Central memory CD4-positive, alpha-beta T cell (primary cell): ENCODE results near the gene TPM1.
"Not testable (repeated sequence)": the region's sequence is repeated elsewhere in the genome, so short reads cannot be mapped to it uniquely, and the experiment has no call there.

Source experiments
- DNase-seq: peaks from one replicate; pipeline ENCODE4 v3.0.0; 2022

The TPM1 gene

DNA sequence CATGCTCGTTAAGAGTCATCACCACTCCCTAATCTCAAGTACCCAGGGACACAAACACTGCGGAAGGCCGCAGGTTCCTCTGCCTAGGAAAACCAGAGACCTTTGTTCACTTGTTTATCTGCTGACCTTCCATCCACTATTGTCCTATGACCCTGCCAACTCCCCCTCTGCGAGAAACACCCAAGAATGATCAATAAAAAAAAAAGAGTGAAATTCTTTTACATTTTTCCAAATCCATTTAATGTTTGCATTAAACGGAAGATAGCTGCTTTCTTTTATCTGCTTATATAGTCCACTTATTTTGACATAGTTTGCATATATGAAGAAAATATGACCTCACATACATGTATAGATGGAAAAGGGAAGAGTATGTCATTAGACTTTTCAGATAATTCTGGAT, 57.0 kb downstream of the TPM1 start:
- DNase-seq: not testable (repeated sequence)

DNA sequence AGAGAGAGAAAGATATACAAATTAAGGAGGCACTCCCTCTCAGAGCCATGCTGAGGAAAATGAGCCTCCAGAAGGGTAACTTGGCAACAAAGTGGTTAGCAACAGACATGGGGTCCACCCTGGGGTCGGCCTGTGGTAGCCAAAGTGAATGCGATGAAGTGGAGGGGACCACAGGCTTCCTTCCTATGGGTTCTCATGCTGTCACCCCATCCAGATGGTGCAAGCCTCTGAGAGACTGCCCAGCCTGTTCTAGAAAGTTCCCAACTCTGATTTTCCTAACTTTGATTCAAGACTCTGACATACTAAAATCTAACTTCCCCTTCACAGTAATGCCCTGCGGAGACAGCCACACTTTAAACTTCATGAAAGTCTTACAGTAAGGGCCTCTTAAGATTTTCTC, 60.9 kb downstream of the TPM1 start:
- no peak for DNase-seq

DNA sequence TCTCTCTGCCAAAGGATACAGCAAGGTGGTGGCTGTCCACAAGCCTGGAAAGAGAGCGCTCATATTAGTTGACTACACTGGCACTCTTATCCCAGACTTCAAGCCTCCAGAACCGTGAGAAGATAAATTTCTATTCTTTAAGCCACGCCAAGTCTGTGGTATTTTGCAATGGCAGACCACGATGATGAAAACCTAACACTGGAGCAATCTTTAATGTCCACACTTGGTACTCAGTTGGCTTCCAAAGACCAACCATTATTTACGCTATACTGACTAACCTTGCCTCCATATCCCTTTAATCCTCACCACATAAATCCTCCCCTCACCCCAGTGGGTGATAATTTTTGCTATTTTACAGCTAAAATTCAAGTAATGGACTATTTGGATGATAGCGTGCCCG, 62.2 kb downstream of the TPM1 start:
- DNase-seq: no peak

DNA sequence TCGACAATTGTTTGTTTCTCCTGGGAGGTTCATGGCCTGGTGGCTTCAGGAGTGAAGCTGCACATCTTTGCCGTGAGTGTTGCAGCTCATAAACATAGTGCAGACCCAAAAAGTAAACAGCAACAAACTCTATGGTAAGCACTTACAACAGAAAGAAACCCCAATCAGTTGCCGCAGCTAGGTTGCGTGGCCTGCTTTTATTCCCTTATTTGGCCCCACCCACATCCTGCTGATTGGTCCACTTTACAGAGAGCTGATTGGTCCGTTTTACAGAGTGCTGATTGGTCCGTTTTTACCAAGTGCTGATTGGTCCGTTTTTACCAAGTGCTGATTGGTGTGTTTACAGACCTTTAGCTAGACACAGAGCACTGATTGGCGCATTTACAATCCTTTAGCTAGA, 62.8 kb downstream of the TPM1 start:
- not testable (repeated sequence) for DNase-seq

DNA sequence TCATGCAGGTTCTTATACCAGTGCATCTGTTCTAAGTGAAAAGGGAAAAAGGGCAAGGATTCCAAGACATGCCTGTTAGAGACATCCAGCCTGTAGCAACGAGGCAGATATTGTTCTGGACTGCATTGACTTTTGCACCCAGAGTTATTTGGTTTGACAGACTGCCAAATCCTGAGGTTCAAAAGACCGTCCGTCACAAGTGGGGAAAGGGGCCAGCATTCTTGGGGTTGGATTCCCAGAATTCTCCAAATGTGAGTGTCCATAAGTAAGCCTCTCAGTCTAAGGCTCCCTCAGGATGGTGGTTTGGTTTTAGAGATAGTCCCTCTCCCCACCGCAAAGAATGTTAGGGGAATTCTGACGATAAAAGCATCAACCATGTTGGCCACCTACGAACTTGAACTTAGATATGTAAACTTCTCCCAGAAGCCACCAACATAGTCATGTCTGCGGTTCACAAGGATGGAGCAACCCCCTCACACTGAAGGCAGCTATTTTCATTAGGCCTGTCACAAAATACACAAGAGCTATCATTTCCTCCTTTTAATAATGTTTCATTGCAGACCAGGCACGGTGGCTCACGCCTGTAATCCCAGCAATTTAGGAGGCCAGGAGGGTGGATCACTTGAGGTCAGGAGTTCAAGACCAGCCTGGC, 65.5 kb downstream of the TPM1 start:
- no peak for DNase-seq

DNA sequence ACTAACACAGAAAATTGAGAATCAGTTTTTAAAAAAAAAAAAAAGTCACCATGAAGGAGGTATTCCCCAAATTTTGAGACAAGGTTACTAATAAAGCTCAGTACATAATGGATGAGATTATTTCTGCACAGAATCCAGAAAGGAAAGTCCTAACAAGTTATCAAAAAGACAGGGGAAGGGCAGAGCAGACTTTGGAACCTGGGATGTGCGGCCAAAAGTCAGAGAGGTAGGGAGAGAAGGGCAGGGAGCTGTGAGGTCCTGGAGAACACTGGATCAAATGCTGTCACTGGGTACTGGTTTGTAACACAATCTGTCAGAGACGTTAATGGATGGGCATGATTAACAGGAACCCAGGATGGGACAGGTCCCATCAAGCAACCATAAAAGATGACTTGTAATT, 67.0 kb downstream of the TPM1 start:
- no peak for DNase-seq

DNA sequence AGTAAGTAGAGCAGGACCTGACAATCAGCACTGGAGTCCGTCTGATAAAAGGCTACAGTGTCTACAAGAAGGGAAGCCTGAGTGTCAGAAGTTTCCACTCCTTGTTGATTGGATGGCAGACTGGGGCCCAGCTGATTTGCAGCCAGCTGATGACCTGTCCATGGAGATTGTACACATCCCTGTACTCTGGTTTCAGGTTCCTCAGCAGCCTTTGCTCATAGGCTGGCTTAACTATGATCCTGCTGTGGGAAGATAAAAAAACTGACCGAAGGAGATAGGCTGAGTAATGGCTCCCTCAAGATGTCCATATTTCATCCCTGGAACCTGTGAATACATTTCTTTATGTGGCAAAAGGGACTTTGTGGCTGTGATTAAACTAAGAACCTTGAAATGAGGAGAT, 67.4 kb downstream of the TPM1 start:
- DNase-seq: no peak

DNA sequence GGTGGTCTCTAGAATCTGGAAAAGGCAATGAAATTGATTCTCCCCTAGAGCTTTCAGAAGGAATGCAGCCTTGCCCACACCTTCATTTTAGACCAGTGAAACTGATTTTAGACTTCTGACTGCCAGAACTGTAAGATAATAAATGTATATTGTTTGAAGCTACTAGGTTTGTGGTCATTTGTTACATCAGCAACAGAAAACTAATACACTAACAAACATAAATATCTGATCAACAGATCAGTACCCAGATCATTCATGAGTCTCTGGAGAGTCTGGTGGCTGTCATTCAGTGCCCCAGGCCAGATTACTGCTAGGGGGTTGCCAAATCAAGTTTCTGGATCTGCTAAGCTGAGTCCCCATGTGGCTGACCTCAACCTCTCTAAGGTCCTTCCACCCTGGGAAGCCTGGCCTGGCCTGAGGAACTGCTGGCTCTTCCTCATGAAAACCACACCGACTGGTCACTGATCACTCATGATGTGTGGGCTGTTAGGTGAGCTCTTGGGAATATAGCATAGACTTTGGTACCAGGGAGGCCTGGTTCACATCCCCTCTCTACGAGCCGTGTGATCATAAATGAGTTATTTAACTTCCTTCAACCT, 68.0 kb downstream of the TPM1 start:
- DNase-seq: no peak

DNA sequence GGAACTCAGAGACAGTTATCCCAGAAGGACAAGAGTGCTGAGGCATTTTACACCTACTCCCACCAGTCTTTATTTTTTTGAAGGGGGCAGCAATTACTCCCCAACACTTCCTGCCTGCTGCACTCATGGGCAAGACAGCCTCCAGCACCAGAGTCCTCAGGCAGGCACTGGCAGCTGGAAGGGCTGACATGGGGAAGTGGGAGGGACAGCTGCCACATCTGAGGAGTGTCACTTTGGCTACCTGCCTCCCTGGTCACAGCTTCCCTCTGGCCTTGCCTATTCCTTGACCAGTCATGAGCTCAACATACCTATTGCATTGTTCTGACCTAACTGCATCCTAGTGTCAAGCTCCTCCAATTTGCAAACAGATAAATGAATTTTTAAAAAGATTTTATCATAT, 68.9 kb downstream of the TPM1 start:
- DNase-seq: no peak

DNA sequence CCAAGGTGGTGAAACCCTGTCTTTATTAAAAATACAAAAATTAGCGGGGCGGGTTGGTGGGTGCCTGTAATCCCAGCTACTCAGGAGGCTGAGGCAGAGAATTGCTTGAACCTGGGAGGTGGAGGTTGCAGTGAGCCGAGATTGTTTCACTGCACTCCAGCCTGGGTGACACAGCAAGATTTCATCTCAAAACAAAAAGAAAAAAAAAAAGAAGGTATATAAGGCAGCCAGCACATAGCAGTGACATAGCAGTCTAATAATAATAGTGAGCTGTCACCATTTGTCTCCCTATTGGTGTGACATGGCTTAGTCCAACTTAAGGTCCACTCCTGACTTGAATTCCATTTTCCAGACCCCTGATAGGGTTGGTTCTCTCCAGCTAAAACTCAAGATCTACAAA, 70.3 kb downstream of the TPM1 start:
- DNase-seq: no peak

DNA sequence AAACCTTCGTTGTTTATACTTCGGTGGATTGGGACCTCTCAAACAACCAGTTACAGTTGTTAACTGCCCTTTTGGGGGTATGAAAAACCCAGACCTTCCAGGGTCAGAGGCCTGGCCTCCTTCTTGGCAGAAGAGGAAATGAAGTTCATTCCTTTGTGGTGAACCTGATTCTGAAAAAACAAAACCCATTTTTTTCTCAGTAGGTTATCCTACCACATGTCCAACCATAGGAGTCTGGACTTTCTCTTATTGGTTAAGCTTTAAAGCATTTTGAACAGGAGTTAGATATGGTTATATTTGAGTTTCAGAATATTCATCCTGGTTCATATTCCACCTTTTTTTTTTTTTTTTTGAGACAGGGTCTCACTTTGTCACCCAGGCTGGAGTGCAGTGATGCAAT, 71.9 kb downstream of the TPM1 start:
- DNase-seq: no peak
